Kasumi-1 (cell line): ENCODE results near the gene PPM1H.

Source experiments
- DNase-seq, 2 experiments: peaks; one replicate each; lab custom pipeline; 2025; lab: John Stamatoyannopoulos, UW

Gene PPM1H

GRCh38 chr12:62604871-62605270 is 330.1 kb downstream of the PPM1H start:
- DNase-seq, result no peak

- DNase-seq, result no peak
Measured at GRCh38 chr12:62604373-62604772, 330.6 kb downstream of the PPM1H start.

GRCh38 chr12:62603811-62604098 is 331.2 kb downstream of the PPM1H start:
- DNase-seq, result no peak

- DNase-seq, result peak; percentile 87 to 89
Measured at GRCh38 chr12:62603061-62603810, 331.7 kb downstream of the PPM1H start.

GRCh38 chr12:62602255-62603060 is 332.5 kb downstream of the PPM1H start:
- DNase-seq, result peak; percentile 89

GRCh38 chr12:62601765-62602164 is 333.2 kb downstream of the PPM1H start:
- DNase-seq, result peak in 1 of 2 experiments; percentile 43

GRCh38 chr12:62599854-62600437 is 335.0 kb downstream of the PPM1H start:
- DNase-seq, result peak; percentile 35 to 43

- DNase-seq, result no peak
Measured at GRCh38 chr12:62598846-62599245, 336.1 kb downstream of the PPM1H start.

GRCh38 chr12:62597253-62597652 is 337.7 kb downstream of the PPM1H start:
- DNase-seq, result no peak
